Epithelial cell of proximal tubule (primary cell): Measurements from ENCODE around the gene HOXA1. TPM values are rescaled to one million over a fixed set of nuclear protein-coding genes. Genes with fewer than 3 reads are reported as not detected.
A peak's percentile ranks its signal among the peaks of the same experiment; 100 is the strongest.

Source experiments
- DNase-seq: peaks from one replicate; pipeline ENCODE4 v3.0.0-alpha.2; 2011; ENCODE audit warnings: low read depth
- H3K4me3 ChIP-seq: 2 replicates; pipeline ENCODE4 v1.5.1; 2011; ENCODE audit warnings: low read depth, mild to moderate bottlenecking, low read length
- total RNA-seq: library from RNA; depleted of rRNA; stranded (reverse); fragments of >200 nt; gene quantifications from 2 replicates; pipeline ENCODE4 v1.2.3, GENCODE V29; 2015
- TF ChIP-seq, protein P1 (sequence below): conservative IDR thresholded peaks from 2 replicates; pipeline ENCODE4 v1.5.1; 2012; ENCODE audit warnings: low read depth, mild to moderate bottlenecking, low read length

The HOXA1 gene
- total RNA-seq, 1 donor from 2014 or later = 7.1 TPM

DNA sequence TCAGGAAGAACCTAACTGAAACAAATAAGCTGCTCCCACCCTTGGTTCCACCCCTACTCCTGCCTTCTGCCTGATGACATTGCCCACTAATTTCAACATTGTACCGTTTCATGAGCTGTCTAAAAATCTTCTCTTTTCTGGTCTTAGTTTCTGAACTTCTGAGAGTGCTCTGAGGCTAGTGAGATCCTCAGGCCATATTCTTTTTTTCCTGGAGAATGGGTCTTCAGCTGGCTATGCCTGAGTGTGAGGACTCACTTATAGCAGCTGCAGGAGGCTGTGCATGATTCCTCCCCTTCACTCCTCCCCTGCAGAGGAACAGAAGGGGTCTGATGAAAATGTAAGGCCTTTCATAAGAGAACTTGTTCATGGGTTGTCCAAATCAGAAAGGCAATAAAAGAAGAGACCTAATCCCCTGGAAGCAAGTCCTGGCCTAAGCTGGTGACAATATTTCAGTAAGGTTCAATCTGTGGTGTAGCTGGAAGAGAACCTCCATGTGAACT is 23.7 kb upstream of the HOXA1 start:
- no peak for DNase-seq
- H3K4me3 ChIP-seq = peak overlapping the region; percentile 77
- TF ChIP-seq, protein P1, sequence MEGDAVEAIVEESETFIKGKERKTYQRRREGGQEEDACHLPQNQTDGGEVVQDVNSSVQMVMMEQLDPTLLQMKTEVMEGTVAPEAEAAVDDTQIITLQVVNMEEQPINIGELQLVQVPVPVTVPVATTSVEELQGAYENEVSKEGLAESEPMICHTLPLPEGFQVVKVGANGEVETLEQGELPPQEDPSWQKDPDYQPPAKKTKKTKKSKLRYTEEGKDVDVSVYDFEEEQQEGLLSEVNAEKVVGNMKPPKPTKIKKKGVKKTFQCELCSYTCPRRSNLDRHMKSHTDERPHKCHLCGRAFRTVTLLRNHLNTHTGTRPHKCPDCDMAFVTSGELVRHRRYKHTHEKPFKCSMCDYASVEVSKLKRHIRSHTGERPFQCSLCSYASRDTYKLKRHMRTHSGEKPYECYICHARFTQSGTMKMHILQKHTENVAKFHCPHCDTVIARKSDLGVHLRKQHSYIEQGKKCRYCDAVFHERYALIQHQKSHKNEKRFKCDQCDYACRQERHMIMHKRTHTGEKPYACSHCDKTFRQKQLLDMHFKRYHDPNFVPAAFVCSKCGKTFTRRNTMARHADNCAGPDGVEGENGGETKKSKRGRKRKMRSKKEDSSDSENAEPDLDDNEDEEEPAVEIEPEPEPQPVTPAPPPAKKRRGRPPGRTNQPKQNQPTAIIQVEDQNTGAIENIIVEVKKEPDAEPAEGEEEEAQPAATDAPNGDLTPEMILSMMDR = no peak

DNA sequence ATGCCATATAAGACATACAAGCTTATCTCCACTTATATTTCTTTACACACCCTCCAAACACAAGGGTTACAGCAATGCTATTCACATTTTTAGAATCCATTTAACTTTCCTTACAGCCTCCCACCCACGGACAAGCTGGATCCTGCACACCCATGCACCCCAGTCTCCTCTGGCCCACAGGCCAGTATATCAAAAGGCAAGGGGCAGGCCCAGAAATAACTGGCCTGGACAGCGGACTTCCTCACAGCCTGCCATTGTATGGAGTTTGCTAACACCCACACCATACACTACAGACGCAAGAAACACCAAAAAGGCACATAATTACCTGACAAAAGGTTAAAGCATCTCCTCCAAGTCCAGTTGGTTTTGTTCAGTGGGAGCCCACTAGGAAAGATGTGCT is 22.8 kb upstream of the HOXA1 start:
- no peak for DNase-seq
- H3K4me3 ChIP-seq = peak overlapping the region; percentile 74
- TF ChIP-seq, protein P1 = no peak

DNA sequence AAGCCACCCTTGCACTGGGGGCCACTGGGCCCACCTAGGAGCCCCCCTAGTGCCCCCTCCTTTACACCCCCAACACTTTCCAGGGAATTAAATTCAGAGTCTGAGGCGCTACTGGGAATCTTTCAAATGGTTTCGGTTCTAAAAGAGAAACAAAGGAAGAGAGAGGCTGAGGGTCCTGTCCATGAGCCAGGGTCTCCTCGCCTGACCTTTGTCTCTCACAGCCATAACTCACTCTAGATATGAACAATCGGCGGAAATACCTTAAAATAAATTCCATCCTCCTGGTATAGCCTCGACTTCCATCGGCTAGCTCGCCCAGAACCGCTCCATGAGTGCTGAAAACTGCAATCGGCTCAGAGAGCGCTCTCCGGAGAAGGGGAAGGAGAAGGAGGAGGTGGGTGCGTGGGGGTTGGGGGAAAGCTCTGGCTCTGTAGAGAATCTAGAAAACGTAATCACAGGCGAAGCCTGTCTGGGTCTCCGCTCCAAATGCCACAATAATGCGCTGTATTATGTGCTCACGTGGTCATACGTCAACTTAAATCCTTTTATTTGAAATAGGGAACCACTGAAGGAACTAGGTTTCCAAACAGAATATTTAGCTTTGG is 22.2 kb upstream of the HOXA1 start:
- no peak for DNase-seq
- TF ChIP-seq, protein P1 = no peak
- peak overlapping the region; percentile 74 for H3K4me3 ChIP-seq

DNA sequence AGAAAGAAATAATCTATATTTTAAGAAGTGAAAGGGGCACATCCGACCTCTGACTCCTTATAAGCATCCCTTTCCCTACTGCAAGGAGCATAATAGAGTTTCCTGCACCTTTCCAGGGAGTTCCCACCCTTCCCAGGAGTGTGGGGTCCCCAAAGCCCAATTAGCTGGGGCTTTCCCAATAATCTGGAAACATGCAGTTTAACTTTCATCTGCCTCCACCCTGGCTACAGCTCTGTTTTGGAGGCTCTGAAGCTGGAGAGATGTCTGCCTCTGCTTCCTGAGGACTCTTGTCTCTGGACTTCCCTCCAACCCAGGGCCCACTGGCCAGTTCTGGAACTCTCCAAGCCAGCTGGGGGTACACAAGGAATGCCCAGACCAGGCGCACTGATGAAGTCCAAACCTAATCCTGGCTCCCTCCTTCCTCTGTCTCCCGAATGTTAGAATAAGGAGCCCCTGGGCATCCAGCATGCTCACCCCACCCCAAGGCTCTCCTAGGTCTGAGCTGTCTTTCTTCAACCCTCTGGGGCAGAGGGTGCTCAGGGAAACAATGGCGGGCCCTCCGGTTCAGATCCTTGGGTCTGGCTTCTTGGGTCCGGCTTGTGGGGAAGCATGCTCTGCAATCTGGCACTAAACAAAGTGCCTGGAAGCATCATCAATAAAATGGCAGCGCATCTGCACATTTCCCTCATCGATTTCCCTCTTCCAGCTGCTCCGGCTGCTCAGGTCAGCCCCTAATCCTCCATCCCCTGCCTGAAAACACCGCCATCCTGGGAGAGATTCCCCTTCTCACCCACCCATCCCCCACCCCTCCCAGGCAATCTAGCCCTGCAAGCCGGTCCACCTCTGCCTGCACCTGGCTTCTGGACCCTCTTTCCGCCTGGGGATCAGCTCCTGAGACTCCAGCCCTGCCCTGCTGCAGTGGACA is 21.4 kb upstream of the HOXA1 start:
- no peak for DNase-seq
- peak overlapping the region; percentile 74 for H3K4me3 ChIP-seq
- TF ChIP-seq, protein P1 = no peak

DNA sequence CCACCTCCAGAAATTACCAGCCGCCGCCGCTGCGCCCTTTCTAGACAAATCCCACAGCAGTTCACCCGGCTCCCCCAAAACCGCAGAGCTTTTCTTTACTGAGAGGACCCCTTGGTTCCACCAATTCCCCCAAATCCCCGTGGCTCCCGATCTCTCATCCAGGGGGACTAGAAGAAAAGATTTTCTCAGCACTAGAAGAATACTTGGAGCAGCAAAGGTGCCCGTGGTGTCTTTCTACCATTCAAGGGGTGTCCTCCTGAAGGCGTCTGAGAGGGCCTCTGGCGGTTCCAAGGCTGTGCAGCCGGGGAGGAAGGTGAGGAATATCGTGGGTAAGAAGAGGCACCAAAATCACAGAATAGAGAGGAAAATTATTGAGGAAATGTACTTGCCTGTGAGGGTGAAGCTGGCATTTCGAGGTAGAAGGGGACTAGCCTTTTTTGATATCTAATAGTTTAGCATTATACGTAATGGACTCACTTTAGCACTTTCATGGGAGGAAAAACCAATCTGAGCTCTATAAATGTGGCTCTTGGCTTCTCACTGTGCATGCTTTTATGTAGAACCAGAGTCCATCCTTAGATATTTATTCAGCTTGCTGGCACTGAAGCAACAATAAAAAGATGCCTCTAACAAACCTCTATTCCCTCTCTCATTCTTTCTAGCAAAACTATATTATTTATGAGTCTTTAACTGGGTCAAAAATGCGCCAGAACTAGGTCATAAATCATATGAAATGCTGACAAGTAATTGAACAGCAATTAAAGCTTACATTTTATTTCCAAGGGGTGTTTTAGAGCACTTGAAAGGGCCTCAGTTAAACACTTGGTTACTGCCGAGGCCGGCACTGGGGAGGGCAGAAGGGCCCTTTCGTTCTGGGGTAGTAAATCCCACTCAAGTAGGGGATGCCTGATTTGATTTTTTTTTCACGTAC is 20.5 kb upstream of the HOXA1 start:
- peak overlapping the region; percentile 74 for H3K4me3 ChIP-seq
- TF ChIP-seq, protein P1 = no peak
- DNase-seq = no peak

DNA sequence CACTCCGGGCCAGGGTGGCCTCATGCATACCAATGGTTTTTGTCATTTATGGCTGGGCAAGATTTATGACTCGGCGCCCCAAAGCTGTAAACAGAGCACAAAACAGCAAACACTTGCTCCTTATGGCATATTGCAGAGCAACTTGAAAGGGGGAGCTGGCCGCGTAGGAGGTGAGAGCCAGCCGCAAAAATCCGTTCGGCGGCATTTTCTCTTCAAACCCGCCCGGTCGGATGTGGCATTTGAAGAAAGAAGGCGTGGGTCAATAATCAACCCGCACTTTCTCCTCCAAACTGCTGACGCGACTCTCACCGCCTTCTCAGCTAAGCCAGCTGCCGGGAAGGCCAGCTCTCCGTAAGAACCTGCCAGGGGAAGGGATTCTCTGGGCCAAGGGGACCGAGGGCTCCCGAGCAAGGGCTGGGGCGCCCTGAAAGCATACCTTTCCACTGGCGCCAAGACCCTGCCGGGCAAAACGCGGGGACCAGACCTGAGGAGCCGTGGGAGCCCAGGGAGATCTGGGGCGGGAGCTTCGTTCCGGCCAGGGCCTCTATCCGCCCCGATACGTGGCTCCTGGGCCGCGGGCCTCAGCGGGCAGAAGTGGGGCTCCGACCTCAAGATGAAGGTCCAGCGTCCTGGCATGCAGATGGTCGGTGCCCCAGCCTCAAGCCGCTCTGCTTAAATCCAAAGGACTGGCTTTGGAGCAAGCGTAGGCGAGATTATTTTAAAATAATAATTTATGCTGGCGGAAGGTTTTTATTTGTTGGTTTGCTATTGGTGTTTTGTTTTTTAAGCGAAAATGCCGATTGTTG is 19.6 kb upstream of the HOXA1 start:
- TF ChIP-seq, protein P1 = no peak
- peak overlapping the region; percentile 74 for H3K4me3 ChIP-seq
- DNase-seq = no peak
